CD4-positive, alpha-beta T cell treated with Interleukin-4 for 1 hour (primary cell): Measurements from ENCODE around the gene SHC3.

ENCODE experiments used
- DNase-seq, 2 donors: peaks; one replicate each; pipeline ENCODE4 v3.0.0-alpha.2; 2020 to 2022

SHC3 gene

GRCh38 chr9:88976890-88977257 lies 201.7 kb downstream of the SHC3 start:
- no peak for DNase-seq

DNA sequence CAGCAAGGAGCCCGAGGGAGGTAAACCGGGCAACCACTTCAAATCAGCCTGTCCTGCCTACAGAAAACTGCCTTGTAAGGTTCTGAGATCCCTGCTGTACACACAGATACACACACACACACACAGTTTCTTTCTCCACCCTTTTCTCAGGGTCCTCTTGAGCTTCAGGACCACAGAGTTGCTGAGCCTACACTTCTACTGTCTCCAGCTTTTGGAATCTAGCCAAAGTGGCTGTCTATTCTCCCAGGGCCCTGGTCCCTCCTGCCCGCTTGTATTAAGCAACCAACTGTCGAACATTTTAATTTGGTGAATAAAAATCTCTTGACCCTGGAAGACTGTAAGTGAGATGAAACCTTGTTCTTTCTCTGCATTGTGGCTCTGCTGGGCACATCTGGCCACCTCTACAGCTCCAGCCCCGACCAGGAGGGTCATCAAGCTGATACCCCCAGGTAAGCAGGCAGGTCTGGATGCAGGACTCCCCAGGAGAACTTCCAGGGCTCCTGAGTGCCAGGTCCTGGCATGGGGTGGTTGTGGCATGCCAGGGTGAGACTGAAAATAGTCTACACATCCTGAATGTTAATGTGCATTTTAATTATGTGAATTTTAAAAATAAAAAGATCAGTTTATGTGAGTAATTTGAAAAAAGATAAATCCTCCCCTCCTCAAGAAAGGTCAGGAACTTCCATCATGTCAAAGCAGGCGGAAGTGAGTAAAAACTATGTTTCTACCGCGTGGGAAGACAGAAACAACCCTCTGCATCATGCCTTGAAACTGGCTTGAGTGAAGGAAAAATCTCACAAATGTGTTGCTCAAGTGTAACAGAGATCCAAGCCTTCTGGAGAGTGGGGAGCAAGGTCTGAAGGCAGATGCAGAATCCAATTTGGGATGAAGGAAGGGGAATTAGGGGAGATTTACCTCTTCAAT lies 202.4 kb downstream of the SHC3 start:
- no peak for DNase-seq

DNA sequence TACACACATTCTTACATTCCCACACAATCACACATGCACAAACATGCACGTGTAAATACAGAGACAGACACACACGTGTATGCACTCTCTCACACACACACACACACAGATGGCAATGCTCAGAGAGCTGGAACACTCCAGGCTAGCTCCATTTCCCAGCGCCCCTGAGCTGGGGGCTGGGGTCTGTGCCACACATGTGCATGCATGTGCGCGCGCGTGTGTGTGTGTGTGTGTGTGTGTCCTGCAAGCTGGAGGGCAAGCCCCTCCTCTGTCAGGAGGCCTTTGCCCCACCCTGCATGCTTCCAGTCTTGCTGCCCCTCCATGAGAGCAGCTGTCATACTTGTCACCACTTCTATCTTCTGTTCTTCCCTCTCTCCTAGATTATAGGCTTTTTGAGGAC lies 204.0 kb downstream of the SHC3 start:
- DNase-seq, result no peak

DNA sequence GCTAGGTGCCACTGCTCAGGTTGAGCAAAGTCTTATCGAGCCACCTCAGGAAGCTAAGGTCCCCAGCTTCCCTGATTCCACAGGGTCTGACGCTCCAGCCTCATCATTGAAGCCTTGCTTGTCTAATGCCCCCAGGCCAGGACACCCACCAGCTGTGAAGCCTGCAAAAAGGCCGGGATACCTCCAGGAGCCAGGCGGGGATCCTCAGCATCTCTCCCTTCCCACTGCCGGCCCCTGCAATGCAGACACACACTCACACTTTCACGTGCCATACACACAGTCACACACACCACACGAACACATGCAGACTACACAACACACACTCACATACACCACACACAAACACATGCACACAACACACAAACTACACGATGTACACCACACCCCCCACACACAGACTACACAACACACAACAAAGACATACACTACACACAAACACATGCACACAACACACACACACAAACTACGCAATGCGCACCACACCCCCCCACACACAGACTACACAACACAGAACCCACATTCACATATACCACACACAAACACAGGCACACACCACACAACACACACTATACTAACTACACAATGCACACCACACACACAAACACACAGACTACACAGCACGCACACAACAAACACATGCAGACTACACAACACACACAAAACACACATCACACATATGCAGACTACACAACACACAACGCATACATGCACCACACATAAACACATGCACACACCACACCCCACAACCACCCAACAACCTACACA lies 205.2 kb downstream of the SHC3 start:
- no peak for DNase-seq

DNA sequence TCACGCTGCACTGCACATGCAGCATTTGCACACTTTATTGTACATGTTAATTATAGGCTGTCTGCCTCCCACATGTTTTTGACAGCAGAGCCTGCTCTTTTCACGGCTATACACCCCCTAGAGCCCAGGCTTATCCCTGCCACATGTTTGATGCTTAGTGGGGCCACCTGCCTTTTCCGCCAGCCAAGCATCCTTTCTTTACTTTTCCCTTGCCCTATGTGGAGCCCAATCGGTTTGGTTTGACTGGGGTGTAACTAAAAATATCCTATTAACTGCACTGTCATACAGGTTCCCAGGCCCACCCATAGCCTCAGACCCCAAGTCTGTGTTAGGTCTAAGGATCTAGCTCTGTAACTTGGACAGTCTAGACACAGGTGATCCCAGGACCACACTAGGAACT lies 206.2 kb downstream of the SHC3 start:
- DNase-seq, result no peak

GRCh38 chr9:88971131-88971960 lies 207.3 kb downstream of the SHC3 start:
- DNase-seq, result no peak

GRCh38 chr9:88969646-88970373 lies 208.8 kb downstream of the SHC3 start:
- DNase-seq, result no peak

- no peak for DNase-seq
These were observed 209.8 kb downstream of the SHC3 start for GRCh38 chr9:88968799-88969198.

DNA sequence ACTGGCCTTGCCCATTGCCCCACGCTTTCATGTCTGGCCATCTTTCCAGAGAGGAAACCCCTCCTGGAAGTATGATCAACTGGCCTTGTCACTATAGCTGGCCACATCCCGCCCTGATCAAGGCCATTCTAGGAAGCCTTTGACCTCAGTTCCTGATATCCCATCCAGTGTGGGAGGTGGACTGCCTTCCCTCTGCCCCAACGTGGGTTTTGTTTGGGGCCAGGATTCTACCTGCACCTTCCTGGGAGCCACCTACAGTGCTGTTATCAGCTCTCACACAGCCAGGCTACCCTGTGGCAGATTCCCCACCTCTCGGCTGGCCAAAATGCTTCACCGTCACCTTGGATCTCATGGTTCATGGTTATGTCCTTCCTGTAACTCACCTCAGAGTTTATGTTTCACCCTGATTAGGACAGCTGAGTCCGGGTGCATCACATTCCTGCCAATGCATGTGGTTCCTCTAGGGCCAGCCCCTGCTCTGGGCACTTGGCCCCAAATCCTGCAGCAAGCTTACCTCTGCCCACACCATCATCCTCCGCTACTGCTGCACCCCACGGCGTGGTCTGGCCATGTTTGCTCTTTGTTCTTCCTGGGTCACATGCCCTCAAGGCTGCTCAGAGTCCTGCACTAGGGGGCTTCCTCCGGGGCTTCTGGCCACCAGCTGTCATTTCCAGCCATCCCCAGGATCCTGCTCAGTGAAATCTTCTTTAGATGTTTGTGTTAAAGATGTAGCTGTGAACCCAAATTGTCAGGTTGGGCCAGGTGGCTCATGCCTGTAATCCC lies 211.5 kb downstream of the SHC3 start:
- DNase-seq, result no peak

GRCh38 chr9:88965473-88965872 lies 213.1 kb downstream of the SHC3 start:
- no peak for DNase-seq

- no peak for DNase-seq
These were observed 218.0 kb downstream of the SHC3 start for GRCh38 chr9:88960632-88961031.

DNA sequence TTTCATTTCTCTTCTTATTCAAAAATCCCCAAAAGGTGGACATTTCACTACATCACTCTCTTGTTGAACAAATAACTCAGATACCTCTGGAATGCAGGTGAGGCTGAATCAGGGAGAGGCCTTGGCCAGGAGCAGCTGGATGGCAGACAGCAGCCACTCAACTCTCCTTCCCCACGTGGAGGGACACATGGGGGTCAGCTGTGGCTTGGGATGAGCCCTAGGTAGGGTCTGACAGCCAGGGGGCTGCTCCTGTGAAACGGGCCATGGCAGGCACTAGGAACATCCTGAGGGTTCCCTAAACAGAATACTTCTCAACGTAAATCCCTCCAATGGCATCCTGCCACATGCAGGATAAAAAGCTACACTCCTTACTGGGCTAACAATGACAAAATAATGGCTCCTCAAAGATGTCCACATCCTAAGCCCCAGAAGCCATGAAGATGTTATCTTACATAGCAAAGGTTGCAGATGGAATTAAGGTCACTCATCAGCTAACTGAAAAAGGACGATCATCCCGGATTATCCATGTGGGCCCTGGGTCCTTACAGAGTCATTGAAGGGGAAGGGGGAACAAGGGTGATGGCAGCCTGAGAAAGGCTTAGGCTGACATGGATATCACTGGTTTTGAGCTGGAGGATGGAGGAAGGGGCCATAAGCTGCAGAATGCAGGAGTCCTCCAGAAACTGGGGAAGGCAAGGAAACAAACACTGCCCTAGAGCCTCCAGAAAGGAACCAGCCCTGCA lies 218.7 kb downstream of the SHC3 start:
- DNase-seq, result no peak

DNA sequence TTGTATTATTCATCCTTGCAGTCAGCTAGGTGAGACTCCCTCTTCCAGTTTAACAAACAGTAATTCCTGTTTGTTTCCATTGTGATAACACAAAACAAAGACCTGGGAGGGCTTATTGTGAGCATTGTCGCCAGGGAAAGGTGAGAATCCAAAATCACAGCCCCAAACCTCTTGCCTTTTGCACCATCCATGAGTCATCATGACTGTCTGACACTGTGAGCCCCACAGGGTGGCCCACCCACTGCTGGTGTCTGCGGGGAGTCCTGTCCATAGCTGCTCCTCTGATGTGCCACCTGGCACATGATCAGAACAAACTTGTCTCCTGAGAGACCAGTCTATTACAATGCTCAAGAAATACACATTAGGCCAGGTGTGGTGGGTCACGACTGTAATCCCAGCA lies 221.1 kb downstream of the SHC3 start:
- no peak for DNase-seq
